ENCODE results near the gene RACK1.

The RACK1 gene

DNA sequence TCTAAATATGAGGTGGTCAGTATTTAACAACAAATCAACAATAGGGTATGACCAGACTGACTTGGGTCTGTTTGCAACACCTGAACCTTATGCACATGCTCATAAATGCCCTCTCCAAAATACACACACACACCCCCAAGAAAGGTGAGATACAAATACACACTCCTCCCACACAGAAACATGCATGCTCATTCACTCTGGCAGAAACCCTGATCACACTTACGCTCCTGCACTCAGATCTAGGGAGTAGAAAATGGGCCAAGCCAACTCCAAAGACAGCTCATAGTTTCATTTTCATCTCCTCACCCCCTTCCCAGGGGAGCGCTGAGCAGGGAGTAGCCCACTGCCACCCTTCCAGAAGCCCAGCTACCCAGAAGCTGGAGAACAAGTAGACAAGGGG lies 50.0 kb downstream of the RACK1 start:
- DNase-seq, result no peak

GRCh38 chr5:181192337-181193046 lies 51.2 kb downstream of the RACK1 start:
- DNase-seq, result no peak

DNA sequence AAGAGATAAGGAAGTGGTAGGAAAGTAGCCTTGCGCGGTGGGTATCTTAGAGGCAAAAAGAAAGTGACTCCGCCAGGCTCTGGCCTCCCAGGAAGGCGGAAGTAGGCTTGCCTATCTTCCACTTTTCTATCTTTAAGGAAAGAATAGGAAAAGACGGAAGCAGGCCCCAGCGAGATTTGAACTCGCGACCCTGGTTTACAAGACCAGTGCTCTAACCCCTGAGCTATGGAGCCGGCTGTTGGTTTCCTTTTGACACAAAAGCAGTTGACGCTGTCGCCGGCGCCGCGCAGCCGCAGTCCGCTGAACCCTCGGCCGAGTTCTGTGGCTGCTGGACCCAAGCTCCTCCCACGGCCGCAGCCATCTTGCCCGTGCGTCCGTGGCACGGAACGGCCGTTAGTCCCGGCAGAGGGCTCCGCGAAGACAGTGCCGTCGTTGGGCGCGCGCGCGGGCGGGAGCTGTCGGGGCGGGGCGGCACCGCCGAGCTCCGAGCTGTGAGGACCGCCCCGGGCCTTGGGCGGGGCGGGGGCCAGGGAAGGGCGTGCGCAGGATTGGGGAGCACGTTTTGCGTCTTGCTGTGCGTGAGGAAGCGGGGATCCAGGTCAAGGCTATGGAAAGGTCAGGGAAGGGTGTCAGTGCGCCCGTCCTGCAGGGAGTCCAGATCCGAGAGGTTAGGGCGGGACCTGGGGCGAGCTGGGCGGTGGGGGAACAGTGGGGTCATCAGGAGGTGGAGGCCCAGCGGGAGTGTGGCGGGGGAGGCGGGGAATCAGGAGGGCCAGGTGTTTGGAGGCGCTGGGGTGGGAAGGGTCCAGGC lies 52.0 kb downstream of the RACK1 start:
- peak; percentile 94 for DNase-seq

DNA sequence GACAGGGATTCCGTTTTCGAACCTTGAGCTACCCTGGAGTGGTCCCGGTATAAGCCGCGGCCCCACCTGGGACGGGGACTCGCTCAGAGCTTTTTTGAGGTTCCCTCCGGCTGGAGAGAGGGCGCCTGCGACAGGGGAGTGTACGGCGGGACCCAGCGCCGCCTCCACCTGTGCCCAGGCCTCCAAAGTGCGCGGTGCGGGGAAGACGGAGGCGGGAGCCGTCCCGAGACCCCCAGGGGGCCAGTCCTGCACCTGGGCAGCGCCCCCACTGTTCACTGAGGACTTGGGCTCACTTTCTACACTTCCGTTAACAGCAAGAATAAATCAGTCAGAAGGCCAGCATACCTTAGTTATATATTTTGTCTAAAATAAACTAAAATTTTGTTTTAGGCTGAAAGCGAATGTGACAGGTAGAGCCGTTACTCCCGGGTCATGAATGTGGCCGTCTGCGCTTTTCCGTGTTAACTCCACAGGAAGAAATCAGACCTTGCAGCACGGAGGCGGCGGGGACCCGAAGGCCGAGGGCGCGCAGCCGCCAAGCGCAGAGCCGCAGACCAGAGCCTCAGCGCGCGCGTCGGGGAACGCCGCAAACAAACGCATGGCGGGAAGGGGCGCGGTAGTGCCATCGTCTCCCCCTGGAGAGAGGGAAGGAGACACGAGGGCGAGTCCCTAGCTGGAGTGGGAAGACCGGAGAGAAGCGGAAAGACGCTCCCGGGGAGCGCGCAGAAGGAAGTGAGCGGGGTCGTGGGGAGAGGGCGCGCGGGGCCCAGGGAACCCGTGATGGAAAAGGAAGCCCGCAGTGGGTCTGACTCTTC lies 52.8 kb downstream of the RACK1 start:
- DNase-seq, result peak; percentile 44

DNA sequence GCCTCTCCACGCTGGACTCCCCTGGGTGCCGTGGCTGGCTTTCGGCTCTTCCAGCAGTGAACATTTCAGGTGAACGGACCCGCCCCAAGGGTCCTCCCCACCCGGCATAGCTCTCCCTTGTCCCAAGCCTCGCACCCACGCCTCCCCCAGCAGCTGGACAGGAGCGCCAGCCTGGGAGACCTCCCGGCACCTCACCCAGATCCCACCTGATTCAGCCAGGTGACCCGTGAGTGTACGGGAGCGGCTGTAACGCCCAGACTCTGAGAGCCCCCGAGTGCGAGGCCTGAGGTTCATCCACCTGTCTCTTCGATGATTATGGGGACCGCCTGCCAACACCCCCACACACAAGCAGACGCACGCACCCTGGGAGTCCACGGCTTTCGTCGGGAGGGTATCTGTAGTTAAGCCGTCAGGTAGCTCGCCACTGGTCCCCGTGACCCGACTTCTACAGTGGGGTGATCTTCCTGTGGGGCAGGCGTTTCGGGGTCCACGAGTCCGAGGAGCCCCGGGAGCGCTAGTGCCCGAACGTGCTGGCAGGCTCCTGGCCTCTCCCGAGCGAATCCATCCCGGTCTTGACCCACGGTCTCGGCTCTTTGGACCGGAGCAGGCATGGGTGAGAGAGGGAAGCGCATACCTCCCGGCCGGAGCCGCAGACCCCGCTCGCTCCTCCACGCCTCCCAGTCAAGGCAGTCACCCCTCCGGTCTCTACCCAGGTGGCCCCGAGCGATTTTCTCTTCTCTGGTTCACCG lies 53.6 kb downstream of the RACK1 start:
- peak; percentile 53 for DNase-seq

- peak; percentile 56 for DNase-seq
Measured at GRCh38 chr5:181189363-181189961, 54.2 kb downstream of the RACK1 start.

GRCh38 chr5:181188700-181189362 lies 54.9 kb downstream of the RACK1 start:
- peak; percentile 67 for DNase-seq

GRCh38 chr5:181187500-181188213 lies 56.0 kb downstream of the RACK1 start:
- DNase-seq, result peak; percentile 32

GRCh38 chr5:181186986-181187499 lies 56.7 kb downstream of the RACK1 start:
- DNase-seq, result no peak
